Stimulated activated CD4-positive, alpha-beta T cell treated with anti-CD3 and anti-CD28 coated beads, Interleukin-4, amount 100 ng/mL, for 1 hour (primary cell): ENCODE data around the gene TEX11.
"Not testable (repeated sequence)": the region's sequence is repeated elsewhere in the genome, so short reads cannot be mapped to it uniquely, and the experiment has no call there.

Experiments used
- DNase-seq: peaks from one replicate; pipeline ENCODE4 v3.0.0-alpha.2; 2020

TEX11 gene

GRCh38 chrX:70754169-70754848, 154.2 kb downstream of the TEX11 start:
- DNase-seq, result no peak

- not testable (repeated sequence) for DNase-seq
These were observed 174.7 kb downstream of the TEX11 start for GRCh38 chrX:70733774-70734173.

GRCh38 chrX:70727961-70728360, 180.6 kb downstream of the TEX11 start:
- DNase-seq, result not testable (repeated sequence)

GRCh38 chrX:70720721-70721120, 187.8 kb downstream of the TEX11 start:
- DNase-seq, result no peak

- DNase-seq, result not testable (repeated sequence)
These were observed 197.2 kb downstream of the TEX11 start for GRCh38 chrX:70711336-70711735.

GRCh38 chrX:70694339-70695122, 214.0 kb downstream of the TEX11 start:
- no peak for DNase-seq

- DNase-seq, result not testable (repeated sequence)
These were observed 229.1 kb downstream of the TEX11 start for GRCh38 chrX:70679455-70679854.

- DNase-seq, result no peak
These were observed 233.2 kb downstream of the TEX11 start for GRCh38 chrX:70675284-70675683.

- no peak for DNase-seq
These were observed 236.2 kb downstream of the TEX11 start for GRCh38 chrX:70672326-70672725.

GRCh38 chrX:70669120-70669519, 239.4 kb downstream of the TEX11 start:
- DNase-seq, result no peak

- no peak for DNase-seq
These were observed 243.8 kb downstream of the TEX11 start for GRCh38 chrX:70664726-70665125.

GRCh38 chrX:70661124-70661523, 247.4 kb downstream of the TEX11 start:
- DNase-seq, result not testable (repeated sequence)

- not testable (repeated sequence) for DNase-seq
These were observed 251.0 kb downstream of the TEX11 start for GRCh38 chrX:70657546-70657945.

- no peak for DNase-seq
These were observed 252.2 kb downstream of the TEX11 start for GRCh38 chrX:70656304-70656703.

GRCh38 chrX:70647910-70648309, 260.6 kb downstream of the TEX11 start:
- DNase-seq, result not testable (repeated sequence)

GRCh38 chrX:70636218-70636617, 272.3 kb downstream of the TEX11 start:
- no peak for DNase-seq

- no peak for DNase-seq
These were observed 272.8 kb downstream of the TEX11 start for GRCh38 chrX:70635669-70636068.

GRCh38 chrX:70635227-70635626, 273.3 kb downstream of the TEX11 start:
- no peak for DNase-seq

GRCh38 chrX:70621743-70622142, 286.8 kb downstream of the TEX11 start:
- no peak for DNase-seq

- no peak for DNase-seq
These were observed 290.0 kb downstream of the TEX11 start for GRCh38 chrX:70618467-70618866.

- DNase-seq, result no peak
These were observed 295.2 kb downstream of the TEX11 start for GRCh38 chrX:70613295-70613694.

GRCh38 chrX:70605352-70605751, 303.2 kb downstream of the TEX11 start:
- DNase-seq, result no peak

GRCh38 chrX:70592091-70592490, 316.4 kb downstream of the TEX11 start:
- DNase-seq, result no peak

- not testable (repeated sequence) for DNase-seq
These were observed 321.4 kb downstream of the TEX11 start for GRCh38 chrX:70587158-70587557.
